ENCODE measurements around the gene SMYD5.

- TF ChIP-seq CTCF (conservative IDR thresholded peaks at IDR 0.05; ENCODE audit: low read depth, low read length) = no peak
- TF ChIP-seq EZH2 (IDR thresholded peaks at IDR 0.05; ENCODE audit: borderline replicate concordance, low read depth, low read length, poor library complexity, severe bottlenecking) = no peak
These were observed 42.5 kb downstream of the SMYD5 start for GRCh38 chr2:73256618-73256922.

Data from A673 (cell line).